HG03103 (cell line): ENCODE data around the gene TMEM150C.
"Not testable (repeated sequence)": the region's sequence is repeated elsewhere in the genome, so short reads cannot be mapped to it uniquely, and the experiment has no call there.

Experiments
- ATAC-seq: cut with Tn5 transposase; IDR thresholded peaks from one replicate; pipeline ENCODE4 v1.9.1; 2021; ENCODE audit warnings: low read depth; ENCODE audit not compliant: unreplicated experiment

Gene TMEM150C

GRCh38 chr4:82569727-82570126 is 7.9 kb upstream of the TMEM150C start:
- ATAC-seq = no peak

GRCh38 chr4:82569076-82569475 is 7.3 kb upstream of the TMEM150C start:
- ATAC-seq = no peak

GRCh38 chr4:82567444-82567843 is 5.7 kb upstream of the TMEM150C start:
- ATAC-seq = no peak

GRCh38 chr4:82562564-82562854 is 721 bp upstream of the TMEM150C start:
- ATAC-seq = no peak

- no peak for ATAC-seq
These were observed 669 bp downstream of the TMEM150C start for GRCh38 chr4:82560853-82561785.

GRCh38 chr4:82559735-82560120 is 2.1 kb downstream of the TMEM150C start:
- no peak for ATAC-seq

- ATAC-seq = not testable (repeated sequence)
These were observed 2.6 kb downstream of the TMEM150C start for GRCh38 chr4:82559090-82559734.

GRCh38 chr4:82555276-82555675 is 6.5 kb downstream of the TMEM150C start:
- ATAC-seq = no peak

GRCh38 chr4:82553020-82553419 is 8.8 kb downstream of the TMEM150C start:
- no peak for ATAC-seq

GRCh38 chr4:82551734-82552133 is 10.1 kb downstream of the TMEM150C start:
- ATAC-seq = no peak

- not testable (repeated sequence) for ATAC-seq
These were observed 13.9 kb downstream of the TMEM150C start for GRCh38 chr4:82547850-82548249.

GRCh38 chr4:82543131-82543530 is 18.7 kb downstream of the TMEM150C start:
- no peak for ATAC-seq

GRCh38 chr4:82542642-82543041 is 19.1 kb downstream of the TMEM150C start:
- ATAC-seq = no peak

GRCh38 chr4:82529322-82529721 is 32.5 kb downstream of the TMEM150C start:
- no peak for ATAC-seq

GRCh38 chr4:82528868-82529267 is 32.9 kb downstream of the TMEM150C start:
- no peak for ATAC-seq

GRCh38 chr4:82528074-82528473 is 33.7 kb downstream of the TMEM150C start:
- no peak for ATAC-seq

GRCh38 chr4:82525307-82525911 is 36.4 kb downstream of the TMEM150C start:
- ATAC-seq = no peak

GRCh38 chr4:82524570-82525152 is 37.1 kb downstream of the TMEM150C start:
- no peak for ATAC-seq

GRCh38 chr4:82523179-82523578 is 38.6 kb downstream of the TMEM150C start:
- ATAC-seq = no peak

GRCh38 chr4:82522472-82522871 is 39.3 kb downstream of the TMEM150C start:
- ATAC-seq = no peak

- no peak for ATAC-seq
These were observed 40.5 kb downstream of the TMEM150C start for GRCh38 chr4:82521283-82521682.
